ENCODE results near the gene ARL6IP5. TPM values are rescaled to one million over a fixed set of nuclear protein-coding genes. Genes with fewer than 3 reads are reported as not detected.
A peak's percentile ranks its signal among the peaks of the same experiment; 100 is the strongest.

ARL6IP5 gene
- total RNA-seq, 2 donors from 2014 or later, result 172 to 199 TPM

GRCh38 chr3:69120879-69121464 is 36.2 kb downstream of the ARL6IP5 start:
- peaks cover 0 to 7% of the 10 kb centered on the region in 2 donors for H3K4me1 ChIP-seq
- H3K4me3 ChIP-seq, result peak overlapping the region; percentile 33 to 45
- no peaks in the 10 kb centered on the region for H3K27me3 ChIP-seq
- TF ChIP-seq CTCF (IDR thresholded peaks at IDR 0.05), result peak; percentile 88 to 93
- no peaks in the 10 kb centered on the region for H3K9me3 ChIP-seq
- DNase-seq (ENCODE audit: low spot score), result peak; percentile 82
- no peaks in the 10 kb centered on the region for H3K36me3 ChIP-seq
- H3K27ac ChIP-seq, result peak overlapping the region; percentile 75

GRCh38 chr3:69121513-69121912 is 36.8 kb downstream of the ARL6IP5 start:
- no peaks in the 10 kb centered on the region for H3K27me3 ChIP-seq
- H3K4me3 ChIP-seq, result peak overlapping the region; percentile 33 to 45
- H3K27ac ChIP-seq, result peak overlapping the region; percentile 75
- peaks cover 0 to 7% of the 10 kb centered on the region in 2 donors for H3K4me1 ChIP-seq
- H3K36me3 ChIP-seq, result no peaks in the 10 kb centered on the region
- no peaks in the 10 kb centered on the region for H3K9me3 ChIP-seq
- DNase-seq (ENCODE audit: low spot score), result no peak
- TF ChIP-seq CTCF (IDR thresholded peaks at IDR 0.05), result no peak

- no peaks in the 10 kb centered on the region for H3K36me3 ChIP-seq
- peaks cover 0 to 7% of the 10 kb centered on the region in 2 donors for H3K4me1 ChIP-seq
- no peaks in the 10 kb centered on the region for H3K9me3 ChIP-seq
- TF ChIP-seq CTCF (IDR thresholded peaks at IDR 0.05), result no peak
- DNase-seq (ENCODE audit: low spot score), result no peak
- H3K4me3 ChIP-seq, result peak overlapping the region; percentile 33 to 45
- H3K27ac ChIP-seq, result peak overlapping the region; percentile 75
- H3K27me3 ChIP-seq, result no peaks in the 10 kb centered on the region
Observed at GRCh38 chr3:69121950-69122349, 37.2 kb downstream of the ARL6IP5 start.

GRCh38 chr3:69122403-69122802 is 37.7 kb downstream of the ARL6IP5 start, which contains the start of gene LMOD3:
TSS of gene LMOD3 (minus strand) at chr3:69122595. CDS start at chr3:69122386, 209 bp downstream.
- peak within 1 kb of the TSS; percentile 75 for H3K27ac ChIP-seq
- peaks cover 0 to 7% of the 10 kb centered on the region in 2 donors for H3K4me1 ChIP-seq
- no peaks in the 10 kb centered on the region for H3K27me3 ChIP-seq
- H3K36me3 ChIP-seq, result no peaks in the 10 kb centered on the region
- no peak for TF ChIP-seq CTCF (IDR thresholded peaks at IDR 0.05)
- no peaks in the 10 kb centered on the region for H3K9me3 ChIP-seq
- peak within 1 kb of the TSS; percentile 33 to 45 for H3K4me3 ChIP-seq
- DNase-seq (ENCODE audit: low spot score), result no peak

- Histone ChIP-seq H3K36me3 (no peaks in the 10 kb centered on the region), H3K9me3 (no peaks in the 10 kb centered on the region), H3K4me1 (peaks cover 0 to 7% of the 10 kb centered on the region in 2 donors), H3K27me3 (no peaks in the 10 kb centered on the region), H3K27ac (no peak overlapping the region), H3K4me3 (no peak overlapping the region)
- DNase-seq (ENCODE audit: low spot score), result no peak
- no peak for TF ChIP-seq CTCF (IDR thresholded peaks at IDR 0.05)
Observed at GRCh38 chr3:69126216-69126615, 41.5 kb downstream of the ARL6IP5 start.

- H3K4me1 ChIP-seq, result peaks cover 0 to 7% of the 10 kb centered on the region in 2 donors
- no peak for DNase-seq (ENCODE audit: low spot score)
- no peaks in the 10 kb centered on the region for H3K36me3 ChIP-seq
- H3K27ac ChIP-seq, result no peak overlapping the region
- no peaks in the 10 kb centered on the region for H3K9me3 ChIP-seq
- H3K27me3 ChIP-seq, result no peaks in the 10 kb centered on the region
- no peak for TF ChIP-seq CTCF (IDR thresholded peaks at IDR 0.05)
- H3K4me3 ChIP-seq, result no peak overlapping the region
Observed at GRCh38 chr3:69126999-69127398, 42.3 kb downstream of the ARL6IP5 start.
